ENCODE data around the gene WWP2. TPM values are rescaled to one million over a fixed set of nuclear protein-coding genes. Genes with fewer than 3 reads are reported as not detected.

WWP2 gene
- total RNA-seq, 1 donor from 2014 or later: 8.4 TPM

Other genes with a start within 250 kb of the WWP2 start
- 22.6 TPM for gene NFAT5, start 196.4 kb upstream of the WWP2 start, total RNA-seq (ENCODE audit: insufficient read depth, low replicate concordance)
- gene NQO1, start 35.8 kb upstream of the WWP2 start, total RNA-seq (ENCODE audit: insufficient read depth, low replicate concordance): 15.2 TPM
- gene NOB1, start 7.4 kb upstream of the WWP2 start, total RNA-seq (ENCODE audit: insufficient read depth, low replicate concordance): 22.9 TPM
- 7.7 TPM for gene CLEC18A, start 189.0 kb downstream of the WWP2 start, total RNA-seq (ENCODE audit: insufficient read depth, low replicate concordance)